ENCODE measurements around the gene MYH7. TPM values are rescaled to one million over a fixed set of nuclear protein-coding genes. Genes with fewer than 3 reads are reported as not detected.

The MYH7 gene
- total RNA-seq, 1 donor from 2014 or later = not detected

DNA sequence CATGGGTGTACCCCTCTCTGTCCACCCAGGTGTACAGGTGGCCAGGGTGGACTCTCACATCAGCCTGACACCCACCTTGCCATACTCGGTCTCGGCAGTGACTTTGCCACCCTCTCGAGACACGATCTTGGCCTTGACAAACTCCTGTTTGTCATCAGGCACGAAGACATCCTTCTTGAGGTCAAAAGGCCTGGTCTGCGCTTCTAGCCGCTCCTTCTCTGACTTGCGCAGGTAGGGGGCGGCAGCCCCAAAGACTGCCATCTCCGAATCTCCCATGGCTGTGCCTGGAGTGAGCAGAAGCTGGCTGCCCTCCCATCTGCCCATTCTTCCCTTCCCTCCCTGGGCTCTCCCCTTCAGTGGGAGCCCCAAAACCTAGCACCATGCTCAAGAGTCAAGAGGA, 2.0 kb downstream of the MYH7 start:
- Mint-ChIP-seq H3K4me3 (ENCODE audit: unreplicated experiment) (no peak overlapping the region), H3K36me3 (ENCODE audit: unreplicated experiment) (peaks cover 6% of the 10 kb centered on the region), H3K27me3 (ENCODE audit: unreplicated experiment) (peaks cover 11% of the 10 kb centered on the region), H3K27ac (ENCODE audit: unreplicated experiment) (no peak overlapping the region), H3K9me3 (ENCODE audit: unreplicated experiment) (peaks cover 4% of the 10 kb centered on the region), H3K4me1 (ENCODE audit: low read depth, unreplicated experiment) (no peaks in the 10 kb centered on the region)
- DNase-seq = no peak
- TF ChIP-seq, protein P1, sequence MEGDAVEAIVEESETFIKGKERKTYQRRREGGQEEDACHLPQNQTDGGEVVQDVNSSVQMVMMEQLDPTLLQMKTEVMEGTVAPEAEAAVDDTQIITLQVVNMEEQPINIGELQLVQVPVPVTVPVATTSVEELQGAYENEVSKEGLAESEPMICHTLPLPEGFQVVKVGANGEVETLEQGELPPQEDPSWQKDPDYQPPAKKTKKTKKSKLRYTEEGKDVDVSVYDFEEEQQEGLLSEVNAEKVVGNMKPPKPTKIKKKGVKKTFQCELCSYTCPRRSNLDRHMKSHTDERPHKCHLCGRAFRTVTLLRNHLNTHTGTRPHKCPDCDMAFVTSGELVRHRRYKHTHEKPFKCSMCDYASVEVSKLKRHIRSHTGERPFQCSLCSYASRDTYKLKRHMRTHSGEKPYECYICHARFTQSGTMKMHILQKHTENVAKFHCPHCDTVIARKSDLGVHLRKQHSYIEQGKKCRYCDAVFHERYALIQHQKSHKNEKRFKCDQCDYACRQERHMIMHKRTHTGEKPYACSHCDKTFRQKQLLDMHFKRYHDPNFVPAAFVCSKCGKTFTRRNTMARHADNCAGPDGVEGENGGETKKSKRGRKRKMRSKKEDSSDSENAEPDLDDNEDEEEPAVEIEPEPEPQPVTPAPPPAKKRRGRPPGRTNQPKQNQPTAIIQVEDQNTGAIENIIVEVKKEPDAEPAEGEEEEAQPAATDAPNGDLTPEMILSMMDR (IDR thresholded peaks at IDR 0.05; ENCODE audit: partially characterized antibody, unreplicated experiment) = no peak

DNA sequence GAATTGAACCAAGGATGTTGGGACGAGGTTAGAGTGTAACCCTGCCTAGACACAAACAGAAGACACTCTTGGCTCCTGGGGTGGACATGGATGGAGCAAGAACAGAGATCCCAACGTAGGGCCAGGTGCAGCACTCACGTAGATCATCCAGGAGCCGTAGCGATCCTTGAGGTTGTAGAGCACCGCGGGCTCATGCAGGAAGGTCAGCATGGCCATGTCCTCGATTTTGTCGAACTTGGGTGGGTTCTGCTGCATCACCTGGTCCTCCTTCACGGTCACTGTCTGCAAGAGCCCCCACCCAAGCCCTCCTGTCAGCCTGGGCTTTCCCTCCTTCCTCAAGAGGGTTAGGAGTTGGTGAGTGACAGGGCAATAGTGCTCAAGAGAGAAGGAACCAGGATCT, 2.5 kb downstream of the MYH7 start:
- Mint-ChIP-seq H3K9me3 (ENCODE audit: unreplicated experiment) (peaks cover 4% of the 10 kb centered on the region), H3K27me3 (ENCODE audit: unreplicated experiment) (peaks cover 11% of the 10 kb centered on the region), H3K4me3 (ENCODE audit: unreplicated experiment) (no peak overlapping the region), H3K27ac (ENCODE audit: unreplicated experiment) (no peak overlapping the region), H3K4me1 (ENCODE audit: low read depth, unreplicated experiment) (no peaks in the 10 kb centered on the region), H3K36me3 (ENCODE audit: unreplicated experiment) (peaks cover 6% of the 10 kb centered on the region)
- TF ChIP-seq, protein P1 (IDR thresholded peaks at IDR 0.05; ENCODE audit: partially characterized antibody, unreplicated experiment) = no peak
- DNase-seq = no peak

DNA sequence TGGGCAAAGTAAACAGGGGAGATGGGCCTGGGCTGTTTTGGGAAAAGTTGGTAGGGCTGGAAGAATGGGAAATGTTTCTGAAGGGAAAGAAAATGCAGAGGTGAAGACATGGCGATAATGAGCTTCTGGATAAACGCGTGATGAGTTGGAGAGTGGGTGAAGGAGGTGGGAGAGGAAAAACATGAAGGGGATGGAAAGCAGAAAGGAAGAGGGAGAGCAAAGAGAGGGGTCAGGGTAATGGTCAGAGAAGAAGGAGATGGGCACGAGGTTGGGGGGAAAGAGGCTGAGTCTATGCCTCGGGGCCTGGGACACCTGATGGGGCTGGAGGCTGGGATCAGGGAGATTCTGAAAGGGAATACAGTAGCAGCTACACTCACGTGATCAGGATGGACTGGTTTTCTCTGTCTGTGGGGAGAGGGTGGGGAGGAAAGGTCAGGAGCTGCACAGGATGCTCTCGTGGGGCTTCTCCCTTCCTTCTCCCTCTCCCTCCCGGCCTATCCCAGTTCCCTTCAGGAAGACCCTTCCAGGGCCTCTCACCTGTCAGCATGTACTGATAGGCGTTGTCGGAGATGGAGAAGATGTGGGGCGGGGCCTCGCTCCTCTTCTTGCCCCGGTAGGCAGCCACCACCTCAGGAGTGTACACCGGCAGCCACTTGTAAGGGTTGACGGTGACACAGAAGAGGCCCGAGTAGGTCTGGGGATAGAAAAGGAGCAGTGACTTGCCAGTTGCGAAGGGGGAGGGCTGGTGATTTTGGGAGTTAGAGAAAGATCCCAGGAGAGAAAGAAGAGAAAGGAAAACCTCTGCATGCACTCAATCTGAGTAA, 3.1 kb downstream of the MYH7 start:
- TF ChIP-seq, protein P1 (IDR thresholded peaks at IDR 0.05; ENCODE audit: partially characterized antibody, unreplicated experiment) = no peak
- no peak for DNase-seq
- Mint-ChIP-seq H3K27me3 (ENCODE audit: unreplicated experiment) (peaks cover 11% of the 10 kb centered on the region), H3K9me3 (ENCODE audit: unreplicated experiment) (peaks cover 4% of the 10 kb centered on the region), H3K4me3 (ENCODE audit: unreplicated experiment) (no peak overlapping the region), H3K27ac (ENCODE audit: unreplicated experiment) (no peak overlapping the region), H3K36me3 (ENCODE audit: unreplicated experiment) (peaks cover 6% of the 10 kb centered on the region), H3K4me1 (ENCODE audit: low read depth, unreplicated experiment) (no peaks in the 10 kb centered on the region)

DNA sequence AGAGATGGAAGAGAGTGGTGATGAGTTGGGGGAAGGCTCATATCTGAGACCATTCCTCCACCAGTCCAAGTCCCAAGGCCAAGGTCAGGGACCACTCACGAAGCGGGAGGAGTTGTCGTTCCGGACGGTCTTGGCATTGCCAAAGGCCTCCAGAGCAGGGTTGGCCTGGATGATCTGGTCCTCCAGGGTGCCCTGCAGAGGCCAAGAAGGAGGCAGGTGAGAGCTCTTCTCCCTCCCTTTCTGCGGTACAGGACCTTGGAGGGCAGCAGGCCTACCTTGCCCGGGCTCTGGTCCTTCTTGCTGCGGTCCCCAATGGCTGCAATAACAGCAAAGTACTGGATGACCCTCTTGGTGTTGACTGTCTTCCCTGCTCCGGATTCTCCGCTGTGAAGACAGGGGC, 4.0 kb downstream of the MYH7 start:
- no peak overlapping the region for H3K27ac Mint-ChIP-seq (ENCODE audit: unreplicated experiment)
- no peak for DNase-seq
- H3K9me3 Mint-ChIP-seq (ENCODE audit: unreplicated experiment) = peaks cover 7% of the 10 kb centered on the region
- H3K4me1 Mint-ChIP-seq (ENCODE audit: low read depth, unreplicated experiment) = no peaks in the 10 kb centered on the region
- H3K27me3 Mint-ChIP-seq (ENCODE audit: unreplicated experiment) = peaks cover 11% of the 10 kb centered on the region
- peaks cover 6% of the 10 kb centered on the region for H3K36me3 Mint-ChIP-seq (ENCODE audit: unreplicated experiment)
- no peak overlapping the region for H3K4me3 Mint-ChIP-seq (ENCODE audit: unreplicated experiment)
- TF ChIP-seq, protein P1 (IDR thresholded peaks at IDR 0.05; ENCODE audit: partially characterized antibody, unreplicated experiment) = no peak

DNA sequence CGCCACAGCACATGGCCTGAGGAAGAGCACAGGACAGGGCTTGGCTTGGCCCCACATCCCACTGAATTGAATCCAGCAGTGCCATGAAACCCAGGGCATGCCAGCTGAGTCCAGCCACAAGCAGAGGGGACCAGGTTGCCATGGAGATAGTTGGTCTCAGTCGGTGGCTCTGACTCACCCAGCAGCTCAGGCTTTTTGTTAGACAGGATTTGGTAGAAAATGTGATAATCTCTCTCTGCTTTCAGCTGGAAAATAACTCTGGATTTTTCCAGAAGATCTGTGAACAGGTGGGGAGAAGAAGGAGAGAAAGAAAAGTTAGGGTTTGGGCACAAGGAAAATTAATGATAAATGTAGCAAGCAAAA, 4.8 kb downstream of the MYH7 start:
- peaks cover 7% of the 10 kb centered on the region for H3K9me3 Mint-ChIP-seq (ENCODE audit: unreplicated experiment)
- no peak overlapping the region for H3K27ac Mint-ChIP-seq (ENCODE audit: unreplicated experiment)
- H3K27me3 Mint-ChIP-seq (ENCODE audit: unreplicated experiment) = peaks cover 11% of the 10 kb centered on the region
- no peak overlapping the region for H3K4me3 Mint-ChIP-seq (ENCODE audit: unreplicated experiment)
- H3K4me1 Mint-ChIP-seq (ENCODE audit: low read depth, unreplicated experiment) = no peaks in the 10 kb centered on the region
- peaks cover 6% of the 10 kb centered on the region for H3K36me3 Mint-ChIP-seq (ENCODE audit: unreplicated experiment)
- no peak for DNase-seq
- TF ChIP-seq, protein P1 (IDR thresholded peaks at IDR 0.05; ENCODE audit: partially characterized antibody, unreplicated experiment) = no peak

All from glutamatergic neuron (in vitro differentiated cells).